HEK293 (cell line): Measurements from ENCODE around the gene TRIM69.

Experiments used
- CTCF ChIP-seq: fragments of 450-650 bp; formaldehyde crosslinking; IDR thresholded peaks from 2 replicates; pipeline ENCODE4 v1.5.1; 2016; ENCODE audit warnings: missing biosample characterization, missing genetic modification characterization
- KLF16 ChIP-seq: fragments of 450-650 bp; formaldehyde crosslinking; IDR thresholded peaks from 2 replicates; pipeline ENCODE4 v1.5.1; 2017; ENCODE audit warnings: missing biosample characterization, missing genetic modification characterization
- TCF7L2 ChIP-seq: IDR thresholded peaks from 2 replicates; pipeline ENCODE4 v1.6.1; 2011; ENCODE audit warnings: low read depth, mild to moderate bottlenecking, inconsistent platforms, low read length, moderate library complexity, borderline replicate concordance
- YY1 ChIP-seq: fragments of 450-650 bp; formaldehyde crosslinking; IDR thresholded peaks from 2 replicates; pipeline ENCODE4 v1.5.1; 2018; ENCODE audit warnings: missing biosample characterization, missing genetic modification characterization
- ZNF155 ChIP-seq: fragments of 450-650 bp; formaldehyde crosslinking; IDR thresholded peaks from 2 replicates; pipeline ENCODE4 v1.5.1; 2016; ENCODE audit warnings: missing biosample characterization, missing genetic modification characterization
- ZNF404 ChIP-seq: fragments of 450-650 bp; formaldehyde crosslinking; IDR thresholded peaks from 2 replicates; pipeline ENCODE4 v1.5.1; 2017; ENCODE audit warnings: missing biosample characterization, missing genetic modification characterization
- ZNF473 ChIP-seq: fragments of 450-650 bp; formaldehyde crosslinking; IDR thresholded peaks from 2 replicates; pipeline ENCODE4 v1.5.1; 2017; ENCODE audit warnings: missing biosample characterization, missing genetic modification characterization
- ZNF501 ChIP-seq: fragments of 450-650 bp; formaldehyde crosslinking; IDR thresholded peaks from 2 replicates; pipeline ENCODE4 v1.5.1; 2016; ENCODE audit warnings: missing biosample characterization, missing genetic modification characterization
- TF ChIP-seq, protein P1 (sequence below): fragments of 450-650 bp; formaldehyde crosslinking; IDR thresholded peaks from 2 replicates; pipeline ENCODE4 v1.5.1; 2016; ENCODE audit warnings: missing biosample characterization, missing genetic modification characterization
- TF ChIP-seq, protein P2 (sequence below): fragments of 450-650 bp; formaldehyde crosslinking; IDR thresholded peaks from 2 replicates; pipeline ENCODE4 v1.5.1; 2016; ENCODE audit warnings: missing biosample characterization, missing genetic modification characterization

- TF ChIP-seq CTCF (tag by site-specific recombination) (no peak), YY1 (no peak), ZNF155 (tag by site-specific recombination) (no peak), ZNF501 (no peak), ZNF404 (no peak), TCF7L2 (no peak), ZNF473 (tag by site-specific recombination) (no peak), KLF16 (tag by site-specific recombination) (no peak)
- TF ChIP-seq, protein P1, sequence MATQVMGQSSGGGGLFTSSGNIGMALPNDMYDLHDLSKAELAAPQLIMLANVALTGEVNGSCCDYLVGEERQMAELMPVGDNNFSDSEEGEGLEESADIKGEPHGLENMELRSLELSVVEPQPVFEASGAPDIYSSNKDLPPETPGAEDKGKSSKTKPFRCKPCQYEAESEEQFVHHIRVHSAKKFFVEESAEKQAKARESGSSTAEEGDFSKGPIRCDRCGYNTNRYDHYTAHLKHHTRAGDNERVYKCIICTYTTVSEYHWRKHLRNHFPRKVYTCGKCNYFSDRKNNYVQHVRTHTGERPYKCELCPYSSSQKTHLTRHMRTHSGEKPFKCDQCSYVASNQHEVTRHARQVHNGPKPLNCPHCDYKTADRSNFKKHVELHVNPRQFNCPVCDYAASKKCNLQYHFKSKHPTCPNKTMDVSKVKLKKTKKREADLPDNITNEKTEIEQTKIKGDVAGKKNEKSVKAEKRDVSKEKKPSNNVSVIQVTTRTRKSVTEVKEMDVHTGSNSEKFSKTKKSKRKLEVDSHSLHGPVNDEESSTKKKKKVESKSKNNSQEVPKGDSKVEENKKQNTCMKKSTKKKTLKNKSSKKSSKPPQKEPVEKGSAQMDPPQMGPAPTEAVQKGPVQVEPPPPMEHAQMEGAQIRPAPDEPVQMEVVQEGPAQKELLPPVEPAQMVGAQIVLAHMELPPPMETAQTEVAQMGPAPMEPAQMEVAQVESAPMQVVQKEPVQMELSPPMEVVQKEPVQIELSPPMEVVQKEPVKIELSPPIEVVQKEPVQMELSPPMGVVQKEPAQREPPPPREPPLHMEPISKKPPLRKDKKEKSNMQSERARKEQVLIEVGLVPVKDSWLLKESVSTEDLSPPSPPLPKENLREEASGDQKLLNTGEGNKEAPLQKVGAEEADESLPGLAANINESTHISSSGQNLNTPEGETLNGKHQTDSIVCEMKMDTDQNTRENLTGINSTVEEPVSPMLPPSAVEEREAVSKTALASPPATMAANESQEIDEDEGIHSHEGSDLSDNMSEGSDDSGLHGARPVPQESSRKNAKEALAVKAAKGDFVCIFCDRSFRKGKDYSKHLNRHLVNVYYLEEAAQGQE (tag by site-specific recombination): no peak
- TF ChIP-seq, protein P2, sequence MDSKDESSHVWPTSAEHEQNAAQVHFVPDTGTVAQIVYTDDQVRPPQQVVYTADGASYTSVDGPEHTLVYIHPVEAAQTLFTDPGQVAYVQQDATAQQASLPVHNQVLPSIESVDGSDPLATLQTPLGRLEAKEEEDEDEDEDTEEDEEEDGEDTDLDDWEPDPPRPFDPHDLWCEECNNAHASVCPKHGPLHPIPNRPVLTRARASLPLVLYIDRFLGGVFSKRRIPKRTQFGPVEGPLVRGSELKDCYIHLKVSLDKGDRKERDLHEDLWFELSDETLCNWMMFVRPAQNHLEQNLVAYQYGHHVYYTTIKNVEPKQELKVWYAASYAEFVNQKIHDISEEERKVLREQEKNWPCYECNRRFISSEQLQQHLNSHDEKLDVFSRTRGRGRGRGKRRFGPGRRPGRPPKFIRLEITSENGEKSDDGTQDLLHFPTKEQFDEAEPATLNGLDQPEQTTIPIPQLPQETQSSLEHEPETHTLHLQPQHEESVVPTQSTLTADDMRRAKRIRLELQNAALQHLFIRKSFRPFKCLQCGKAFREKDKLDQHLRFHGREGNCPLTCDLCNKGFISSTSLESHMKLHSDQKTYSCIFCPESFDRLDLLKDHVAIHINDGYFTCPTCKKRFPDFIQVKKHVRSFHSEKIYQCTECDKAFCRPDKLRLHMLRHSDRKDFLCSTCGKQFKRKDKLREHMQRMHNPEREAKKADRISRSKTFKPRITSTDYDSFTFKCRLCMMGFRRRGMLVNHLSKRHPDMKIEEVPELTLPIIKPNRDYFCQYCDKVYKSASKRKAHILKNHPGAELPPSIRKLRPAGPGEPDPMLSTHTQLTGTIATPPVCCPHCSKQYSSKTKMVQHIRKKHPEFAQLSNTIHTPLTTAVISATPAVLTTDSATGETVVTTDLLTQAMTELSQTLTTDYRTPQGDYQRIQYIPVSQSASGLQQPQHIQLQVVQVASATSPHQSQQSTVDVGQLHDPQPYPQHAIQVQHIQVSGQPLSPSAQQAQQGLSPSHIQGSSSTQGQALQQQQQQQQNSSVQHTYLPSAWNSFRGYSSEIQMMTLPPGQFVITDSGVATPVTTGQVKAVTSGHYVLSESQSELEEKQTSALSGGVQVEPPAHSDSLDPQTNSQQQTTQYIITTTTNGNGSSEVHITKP (tag by site-specific recombination): no peak
Measured at GRCh38 chr15:44780608-44781007, 44.3 kb downstream of the TRIM69 start.
